T-helper 2 cell treated with Interferon-gamma antibody and Interleukin-4, amounts not matched to agents 100 ng/mL and 5 ng/mL, for 36 hours (primary cell): Measurements from ENCODE around the gene UBL3. TPM values are rescaled to one million over a fixed set of nuclear protein-coding genes. Genes with fewer than 3 reads are reported as not detected.

Experiments
- intact Hi-C: fragments of 100-400 bp; cut with micrococcal nuclease; formaldehyde crosslinking; loops from one replicate; pipeline ENCODE4 v1.15.1; 2023
- total RNA-seq: library from RNA; stranded (reverse); gene quantifications from 2 replicates; pipeline ENCODE4 v1.2.3, GENCODE V29; 2022

UBL3 gene
- total RNA-seq, 1 donor from 2014 or later: 10.8 TPM

GRCh38 chr13:29810898-29811297, 39.5 kb downstream of the UBL3 start:
- intact Hi-C loops: no loop called here

GRCh38 chr13:29810145-29810742, 40.2 kb downstream of the UBL3 start:
- intact Hi-C loops: no loop called here

- intact Hi-C loops: no loop called here
Observed at GRCh38 chr13:29808264-29808663, 42.2 kb downstream of the UBL3 start.

- intact Hi-C loops: no loop called here
Observed at GRCh38 chr13:29805994-29806979, 44.1 kb downstream of the UBL3 start.

- intact Hi-C loops: no loop called here
Observed at GRCh38 chr13:29803221-29803620, 47.2 kb downstream of the UBL3 start.

DNA sequence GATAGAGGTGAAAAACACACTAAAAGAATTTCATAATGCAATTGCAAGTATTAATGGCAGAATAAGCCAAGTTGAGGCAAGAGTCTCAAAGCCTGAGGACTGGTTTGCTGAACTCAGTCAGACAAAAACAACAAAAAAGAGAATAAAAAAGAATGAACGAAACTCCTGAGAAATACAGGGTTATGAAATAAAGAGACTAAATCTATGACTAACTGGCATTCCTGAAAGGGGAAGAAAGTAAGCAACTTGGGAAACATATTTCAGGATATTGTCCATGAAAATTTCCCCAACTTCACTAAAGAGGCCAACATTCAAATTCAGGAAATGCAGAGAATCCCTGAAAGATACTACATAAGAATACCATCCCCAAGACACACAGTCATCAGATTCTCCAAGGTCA, 47.8 kb downstream of the UBL3 start:
- intact Hi-C loops: no loop called here

- intact Hi-C loops: no loop called here
Observed at GRCh38 chr13:29801737-29802305, 48.6 kb downstream of the UBL3 start.

- intact Hi-C loops: no loop called here
Observed at GRCh38 chr13:29801102-29801501, 49.3 kb downstream of the UBL3 start.

DNA sequence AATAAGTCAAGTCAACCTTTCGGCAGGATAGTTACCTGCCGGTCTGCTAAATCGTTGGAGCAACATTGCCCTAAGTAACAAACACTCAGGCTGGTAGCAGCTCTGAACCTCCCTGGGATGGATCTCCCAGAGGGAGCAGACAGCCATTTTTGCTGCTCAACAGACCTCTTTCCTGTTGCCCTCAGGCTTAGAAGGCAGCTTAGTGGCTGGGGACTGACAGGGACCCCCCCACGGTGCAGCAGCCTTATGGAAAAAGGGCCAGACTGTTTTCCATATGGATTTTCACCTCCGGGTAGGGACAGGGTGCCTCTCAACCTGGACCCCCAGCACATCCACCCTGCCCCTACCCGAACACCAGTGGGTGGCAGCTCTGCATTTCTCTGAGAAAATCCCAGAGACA, 49.7 kb downstream of the UBL3 start:
- intact Hi-C loops: no loop called here

GRCh38 chr13:29799041-29799440, 51.4 kb downstream of the UBL3 start:
- intact Hi-C loops: no loop called here

DNA sequence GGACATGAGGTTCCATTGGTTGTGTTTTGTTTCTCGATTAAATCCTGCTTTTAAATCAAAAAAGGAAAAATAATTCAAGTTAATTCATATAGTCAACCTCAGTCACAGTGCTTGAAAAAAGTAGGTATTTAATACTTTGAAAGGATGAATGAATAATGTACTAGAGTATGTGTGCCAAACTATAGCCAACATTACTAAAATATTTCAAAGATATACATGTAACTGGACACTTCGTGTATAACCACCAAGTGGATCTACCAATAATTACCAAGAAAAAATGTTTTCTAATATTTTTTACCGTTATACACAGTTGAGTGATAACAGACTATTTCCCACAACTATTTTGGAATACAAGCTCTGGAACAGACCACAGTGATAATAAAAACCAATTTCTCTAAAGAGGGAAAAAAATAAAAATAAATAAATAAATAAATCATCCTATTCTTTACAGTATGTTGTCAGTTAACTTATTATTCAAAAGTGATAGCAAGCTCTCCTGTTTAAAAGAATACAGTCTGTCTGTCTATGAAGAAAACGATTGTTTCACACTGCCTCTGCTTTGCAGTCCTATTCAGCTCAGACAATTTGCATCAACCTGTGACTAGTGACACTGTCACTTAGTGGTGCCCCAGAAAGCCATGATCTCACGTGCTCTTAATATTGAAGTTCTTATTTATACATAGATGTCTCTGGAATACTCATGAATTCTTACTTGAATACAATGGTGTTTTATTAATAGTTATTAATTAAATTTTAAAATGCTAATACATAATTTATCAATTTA, 58.2 kb downstream of the UBL3 start:
- intact Hi-C loops: no loop called here

DNA sequence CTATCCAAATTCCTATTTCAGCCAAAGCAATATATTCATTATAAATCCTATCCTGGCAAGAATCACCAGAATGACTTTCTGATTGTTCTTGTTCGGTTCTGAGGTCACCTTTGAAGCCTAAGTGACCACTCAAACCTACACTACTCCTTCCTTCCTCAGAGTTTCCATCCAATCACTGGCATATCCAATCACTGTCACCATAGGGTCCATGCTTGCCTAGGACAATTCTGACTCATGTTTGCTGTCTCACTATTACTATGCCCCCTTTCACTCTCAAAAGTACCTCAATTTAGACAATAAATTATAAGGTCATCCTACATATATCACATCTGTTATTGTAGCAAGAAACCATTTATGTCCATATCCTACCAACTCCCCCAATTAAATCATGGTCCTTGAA, 58.9 kb downstream of the UBL3 start:
- intact Hi-C loops: no loop called here

DNA sequence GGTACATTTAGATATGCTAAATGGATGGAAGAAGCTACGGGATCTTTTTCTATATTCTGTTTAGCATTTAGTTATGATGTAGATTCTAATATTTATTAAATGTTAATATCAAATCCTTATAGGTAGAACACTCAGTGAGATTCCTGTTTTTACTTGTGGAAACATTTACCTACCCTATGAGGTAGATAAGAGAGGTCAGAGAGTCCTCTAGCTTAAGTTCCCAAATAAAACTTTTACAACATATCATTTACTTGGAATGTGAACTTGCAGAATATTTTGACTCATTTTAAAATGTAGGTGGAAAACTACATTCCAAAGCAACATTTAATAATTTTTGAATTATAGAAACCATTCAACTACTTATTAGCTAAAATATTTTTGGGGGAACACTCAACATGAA, 63.7 kb downstream of the UBL3 start:
- intact Hi-C loops: no loop called here

DNA sequence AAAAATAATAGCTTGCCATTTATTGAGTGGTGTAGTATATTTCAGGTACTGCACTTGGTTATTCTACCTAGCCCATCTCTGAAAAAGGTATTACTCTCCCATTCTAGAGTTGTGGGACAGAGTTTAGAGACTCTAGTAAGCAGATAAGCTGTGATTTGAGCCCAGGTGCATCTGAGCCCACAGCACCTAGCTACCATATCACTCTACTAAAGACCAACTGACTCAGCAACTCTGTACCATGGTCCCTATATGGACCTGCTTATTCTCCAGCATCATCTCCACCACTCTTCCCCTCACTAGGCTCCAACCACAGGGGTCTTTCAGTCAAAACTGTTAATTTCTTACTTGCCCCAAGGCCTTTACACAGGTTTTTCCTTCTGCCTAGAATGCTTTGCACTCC, 64.4 kb downstream of the UBL3 start:
- intact Hi-C loops: no loop called here

- intact Hi-C loops: no loop called here
Observed at GRCh38 chr13:29782798-29783197, 67.6 kb downstream of the UBL3 start.

GRCh38 chr13:29774830-29775229, 75.6 kb downstream of the UBL3 start:
- intact Hi-C loops: loop anchor here (5.0 kb wide), 1 partner anchor 72 kb away; no protein-coding TSS in a partner anchor

GRCh38 chr13:29771247-29771646, 79.2 kb downstream of the UBL3 start:
- intact Hi-C loops: loop anchor here (1.0 to 5.0 kb wide), 2 partner anchors 76 to 342 kb away; no protein-coding TSS in a partner anchor

GRCh38 chr13:29767006-29767405, 83.4 kb downstream of the UBL3 start:
- intact Hi-C loops: no loop called here

DNA sequence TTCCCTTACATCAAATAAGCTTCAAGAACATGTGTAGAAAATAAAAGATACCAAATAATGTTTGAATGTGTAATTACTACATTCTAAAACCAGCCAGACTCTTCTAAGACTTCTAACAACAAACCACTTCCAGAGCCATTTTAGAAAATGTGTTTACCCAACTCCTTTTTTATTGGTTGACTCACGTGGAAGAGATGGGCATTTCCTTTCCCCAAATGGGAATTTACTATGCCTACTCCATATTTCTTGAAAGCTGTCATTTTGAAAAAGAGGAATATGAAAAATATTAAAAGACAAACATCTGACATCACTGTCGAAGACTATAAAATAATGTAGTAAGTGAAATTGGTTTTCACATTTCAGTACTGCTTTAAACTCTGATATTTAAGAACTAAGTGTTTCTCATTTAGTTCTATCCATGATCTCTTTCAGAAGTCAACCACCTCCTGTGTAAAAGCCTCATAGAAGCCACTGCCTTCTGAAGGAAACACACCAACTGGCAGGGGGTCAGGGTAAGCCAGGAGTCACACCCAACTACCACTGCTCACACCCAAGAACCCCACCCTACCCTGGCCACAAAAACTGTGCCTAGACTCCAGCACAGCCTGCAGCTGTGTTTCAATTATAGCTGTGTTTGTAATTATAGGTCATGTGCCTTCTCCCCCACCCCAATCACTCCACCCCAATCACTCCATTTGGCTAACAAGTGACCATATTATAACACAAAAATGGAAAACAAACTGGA, 86.8 kb downstream of the UBL3 start:
- intact Hi-C loops: no loop called here

DNA sequence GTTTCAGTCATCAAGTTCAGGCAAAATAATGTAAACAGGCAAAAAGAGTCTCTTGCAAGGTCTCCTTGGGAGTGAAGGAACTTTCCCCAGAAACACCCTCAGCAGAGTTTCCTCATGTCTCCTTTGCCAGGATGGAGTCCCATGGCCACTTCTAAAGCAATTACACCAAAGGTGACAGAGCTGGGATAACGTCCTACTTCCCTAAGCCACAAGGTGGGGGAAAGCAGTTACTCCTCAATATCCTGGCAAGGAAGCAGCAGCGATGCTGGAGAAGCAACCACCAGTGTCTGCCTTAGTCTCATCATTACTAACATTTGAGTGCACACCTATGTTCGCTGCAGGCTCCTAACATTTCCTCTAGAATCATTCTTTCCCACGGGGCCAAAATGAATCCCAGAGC, 88.6 kb downstream of the UBL3 start:
- intact Hi-C loops: no loop called here

DNA sequence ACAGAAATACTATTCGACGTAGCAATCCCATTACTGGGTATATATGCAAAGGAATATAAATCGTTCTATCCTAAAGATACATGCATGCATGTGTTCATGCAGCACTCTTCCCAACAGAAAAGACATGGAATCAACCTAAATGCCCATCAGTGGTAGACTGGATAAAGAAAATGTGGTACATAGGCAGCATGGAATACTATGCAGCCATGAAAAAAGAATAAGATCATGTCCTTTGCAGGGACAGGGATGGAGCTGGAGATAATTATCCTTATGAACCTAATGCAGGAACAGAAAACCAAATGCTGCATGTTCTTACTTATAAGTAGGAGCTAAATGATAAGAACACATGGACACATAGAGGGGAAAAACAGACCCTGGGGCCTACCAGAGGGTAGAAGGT, 89.3 kb downstream of the UBL3 start:
- intact Hi-C loops: no loop called here
